Measurements from ENCODE around the gene RSAD2. TPM values are rescaled to one million over a fixed set of nuclear protein-coding genes. Genes with fewer than 3 reads are reported as not detected.
A peak's percentile ranks its signal among the peaks of the same experiment; 100 is the strongest.

Gene RSAD2
- total and polyA plus RNA-seq, 9 of the 15 experiments (the other 6 are each of a cell fraction or from before 2014, with no cell fraction given), result 0.15 to 1.4 (median 0.28) TPM

DNA sequence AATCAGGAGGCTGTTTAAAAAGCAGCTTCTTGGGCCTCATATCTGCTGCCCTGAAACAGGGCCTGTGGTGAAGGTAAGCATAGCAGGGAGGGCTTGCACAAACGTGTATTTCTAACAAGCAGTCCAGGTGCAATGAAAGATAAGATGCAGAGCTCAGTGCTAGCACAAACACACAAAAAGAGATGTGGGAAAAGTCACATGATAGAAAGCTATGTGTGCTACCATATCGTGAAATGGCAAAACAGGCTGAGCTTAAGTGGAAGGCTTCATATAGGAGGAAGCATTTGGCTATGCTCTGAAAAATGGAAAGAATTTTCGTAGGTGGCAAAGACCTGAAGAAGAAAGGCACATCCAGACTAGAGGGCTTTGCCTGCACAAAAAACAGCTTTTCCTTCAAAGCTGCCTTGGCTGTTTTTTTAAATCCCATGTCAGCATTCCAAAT, 10.2 kb downstream of the RSAD2 start (continued):
- TF ChIP-seq, protein P1, sequence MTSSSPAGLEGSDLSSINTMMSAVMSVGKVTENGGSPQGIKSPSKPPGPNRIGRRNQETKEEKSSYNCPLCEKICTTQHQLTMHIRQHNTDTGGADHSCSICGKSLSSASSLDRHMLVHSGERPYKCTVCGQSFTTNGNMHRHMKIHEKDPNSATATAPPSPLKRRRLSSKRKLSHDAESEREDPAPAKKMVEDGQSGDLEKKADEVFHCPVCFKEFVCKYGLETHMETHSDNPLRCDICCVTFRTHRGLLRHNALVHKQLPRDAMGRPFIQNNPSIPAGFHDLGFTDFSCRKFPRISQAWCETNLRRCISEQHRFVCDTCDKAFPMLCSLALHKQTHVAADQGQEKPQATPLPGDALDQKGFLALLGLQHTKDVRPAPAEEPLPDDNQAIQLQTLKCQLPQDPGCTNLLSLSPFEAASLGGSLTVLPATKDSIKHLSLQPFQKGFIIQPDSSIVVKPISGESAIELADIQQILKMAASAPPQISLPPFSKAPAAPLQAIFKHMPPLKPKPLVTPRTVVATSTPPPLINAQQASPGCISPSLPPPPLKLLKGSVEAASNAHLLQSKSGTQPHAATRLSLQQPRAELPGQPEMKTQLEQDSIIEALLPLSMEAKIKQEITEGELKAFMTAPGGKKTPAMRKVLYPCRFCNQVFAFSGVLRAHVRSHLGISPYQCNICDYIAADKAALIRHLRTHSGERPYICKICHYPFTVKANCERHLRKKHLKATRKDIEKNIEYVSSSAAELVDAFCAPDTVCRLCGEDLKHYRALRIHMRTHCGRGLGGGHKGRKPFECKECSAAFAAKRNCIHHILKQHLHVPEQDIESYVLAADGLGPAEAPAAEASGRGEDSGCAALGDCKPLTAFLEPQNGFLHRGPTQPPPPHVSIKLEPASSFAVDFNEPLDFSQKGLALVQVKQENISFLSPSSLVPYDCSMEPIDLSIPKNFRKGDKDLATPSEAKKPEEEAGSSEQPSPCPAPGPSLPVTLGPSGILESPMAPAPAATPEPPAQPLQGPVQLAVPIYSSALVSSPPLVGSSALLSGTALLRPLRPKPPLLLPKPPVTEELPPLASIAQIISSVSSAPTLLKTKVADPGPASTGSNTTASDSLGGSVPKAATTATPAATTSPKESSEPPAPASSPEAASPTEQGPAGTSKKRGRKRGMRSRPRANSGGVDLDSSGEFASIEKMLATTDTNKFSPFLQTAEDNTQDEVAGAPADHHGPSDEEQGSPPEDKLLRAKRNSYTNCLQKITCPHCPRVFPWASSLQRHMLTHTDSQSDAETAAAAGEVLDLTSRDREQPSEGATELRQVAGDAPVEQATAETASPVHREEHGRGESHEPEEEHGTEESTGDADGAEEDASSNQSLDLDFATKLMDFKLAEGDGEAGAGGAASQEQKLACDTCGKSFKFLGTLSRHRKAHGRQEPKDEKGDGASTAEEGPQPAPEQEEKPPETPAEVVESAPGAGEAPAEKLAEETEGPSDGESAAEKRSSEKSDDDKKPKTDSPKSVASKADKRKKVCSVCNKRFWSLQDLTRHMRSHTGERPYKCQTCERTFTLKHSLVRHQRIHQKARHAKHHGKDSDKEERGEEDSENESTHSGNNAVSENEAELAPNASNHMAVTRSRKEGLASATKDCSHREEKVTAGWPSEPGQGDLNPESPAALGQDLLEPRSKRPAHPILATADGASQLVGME (CRISPR knock-in tag; IDR thresholded peaks at IDR 0.05), result peak; percentile 48; the same call in 1 of the 2 replicates
- TF ChIP-seq RBM14 (IDR thresholded peaks at IDR 0.05; ENCODE audit: borderline replicate concordance, insufficient read depth, low read depth, low read length) (no peak), CBFA2T3 (IDR thresholded peaks at IDR 0.05) (peak; percentile 96), SMAD1 (IDR thresholded peaks at IDR 0.05; ENCODE audit: low read depth, low read length, partially characterized antibody) (no peak), MXI1 (IDR thresholded peaks at IDR 0.05; ENCODE audit: low read depth, low read length) (no peak), SIX5 (IDR thresholded peaks at IDR 0.05; ENCODE audit: borderline replicate concordance in 1 of 2, insufficient read depth in 1 of 2, low read depth in 1 of 2, low read length in 2 of 2) (no peak), MTA1 (IDR thresholded peaks at IDR 0.05; ENCODE audit: borderline replicate concordance) (peak; percentile 84), SMAD4 (CRISPR knock-in tag; conservative IDR thresholded peaks at IDR 0.05) (peak; percentile 81; the same call in 1 of the 2 replicates), POLR2B (IDR thresholded peaks at IDR 0.05; ENCODE audit: low read depth, partially characterized antibody) (no peak), SNRNP70 (optimal IDR thresholded peaks at IDR 0.05; ENCODE audit: low read depth, low read length) (no peak), L3MBTL2 (IDR thresholded peaks at IDR 0.05) (peak; percentile 66), BHLHE40 (IDR thresholded peaks at IDR 0.05; ENCODE audit: low read length) (peak; percentile 88), ZBED1 (IDR thresholded peaks at IDR 0.05) (peak; percentile 50; the same call in 1 of the 2 replicates), ZNF778 (CRISPR knock-in tag; IDR thresholded peaks at IDR 0.05) (no peak)
- TF ChIP-seq, protein P2, sequence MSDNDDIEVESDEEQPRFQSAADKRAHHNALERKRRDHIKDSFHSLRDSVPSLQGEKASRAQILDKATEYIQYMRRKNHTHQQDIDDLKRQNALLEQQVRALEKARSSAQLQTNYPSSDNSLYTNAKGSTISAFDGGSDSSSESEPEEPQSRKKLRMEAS (CRISPR knock-in tag; IDR thresholded peaks at IDR 0.05), result peak; percentile 62; the same call in 1 of the 2 replicates
- TF ChIP-seq, protein P3, sequence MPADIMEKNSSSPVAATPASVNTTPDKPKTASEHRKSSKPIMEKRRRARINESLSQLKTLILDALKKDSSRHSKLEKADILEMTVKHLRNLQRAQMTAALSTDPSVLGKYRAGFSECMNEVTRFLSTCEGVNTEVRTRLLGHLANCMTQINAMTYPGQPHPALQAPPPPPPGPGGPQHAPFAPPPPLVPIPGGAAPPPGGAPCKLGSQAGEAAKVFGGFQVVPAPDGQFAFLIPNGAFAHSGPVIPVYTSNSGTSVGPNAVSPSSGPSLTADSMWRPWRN (IDR thresholded peaks at IDR 0.05; ENCODE audit: low read depth), result peak; percentile 55; the same call in 1 of the 2 replicates
- TF ChIP-seq, protein P4, sequence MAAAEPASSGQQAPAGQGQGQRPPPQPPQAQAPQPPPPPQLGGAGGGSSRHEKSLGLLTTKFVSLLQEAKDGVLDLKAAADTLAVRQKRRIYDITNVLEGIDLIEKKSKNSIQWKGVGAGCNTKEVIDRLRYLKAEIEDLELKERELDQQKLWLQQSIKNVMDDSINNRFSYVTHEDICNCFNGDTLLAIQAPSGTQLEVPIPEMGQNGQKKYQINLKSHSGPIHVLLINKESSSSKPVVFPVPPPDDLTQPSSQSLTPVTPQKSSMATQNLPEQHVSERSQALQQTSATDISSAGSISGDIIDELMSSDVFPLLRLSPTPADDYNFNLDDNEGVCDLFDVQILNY (CRISPR knock-in tag; IDR thresholded peaks at IDR 0.05), result no peak
- TF ChIP-seq, protein P5, sequence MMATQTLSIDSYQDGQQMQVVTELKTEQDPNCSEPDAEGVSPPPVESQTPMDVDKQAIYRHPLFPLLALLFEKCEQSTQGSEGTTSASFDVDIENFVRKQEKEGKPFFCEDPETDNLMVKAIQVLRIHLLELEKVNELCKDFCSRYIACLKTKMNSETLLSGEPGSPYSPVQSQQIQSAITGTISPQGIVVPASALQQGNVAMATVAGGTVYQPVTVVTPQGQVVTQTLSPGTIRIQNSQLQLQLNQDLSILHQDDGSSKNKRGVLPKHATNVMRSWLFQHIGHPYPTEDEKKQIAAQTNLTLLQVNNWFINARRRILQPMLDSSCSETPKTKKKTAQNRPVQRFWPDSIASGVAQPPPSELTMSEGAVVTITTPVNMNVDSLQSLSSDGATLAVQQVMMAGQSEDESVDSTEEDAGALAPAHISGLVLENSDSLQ (IDR thresholded peaks at IDR 0.05), result no peak
- TF ChIP-seq, protein P6, sequence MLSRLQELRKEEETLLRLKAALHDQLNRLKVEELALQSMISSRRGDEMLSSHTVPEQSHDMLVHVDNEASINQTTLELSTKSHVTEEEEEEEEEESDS (CRISPR knock-in tag; IDR thresholded peaks at IDR 0.05), result no peak
